ENCODE data around the gene MEGF9. TPM values are rescaled to one million over a fixed set of nuclear protein-coding genes. Genes with fewer than 3 reads are reported as not detected.

The MEGF9 gene
- polyA plus RNA-seq, 1 of the 3 experiments (the other 2 are of a cell fraction) = 1.8 TPM

DNA sequence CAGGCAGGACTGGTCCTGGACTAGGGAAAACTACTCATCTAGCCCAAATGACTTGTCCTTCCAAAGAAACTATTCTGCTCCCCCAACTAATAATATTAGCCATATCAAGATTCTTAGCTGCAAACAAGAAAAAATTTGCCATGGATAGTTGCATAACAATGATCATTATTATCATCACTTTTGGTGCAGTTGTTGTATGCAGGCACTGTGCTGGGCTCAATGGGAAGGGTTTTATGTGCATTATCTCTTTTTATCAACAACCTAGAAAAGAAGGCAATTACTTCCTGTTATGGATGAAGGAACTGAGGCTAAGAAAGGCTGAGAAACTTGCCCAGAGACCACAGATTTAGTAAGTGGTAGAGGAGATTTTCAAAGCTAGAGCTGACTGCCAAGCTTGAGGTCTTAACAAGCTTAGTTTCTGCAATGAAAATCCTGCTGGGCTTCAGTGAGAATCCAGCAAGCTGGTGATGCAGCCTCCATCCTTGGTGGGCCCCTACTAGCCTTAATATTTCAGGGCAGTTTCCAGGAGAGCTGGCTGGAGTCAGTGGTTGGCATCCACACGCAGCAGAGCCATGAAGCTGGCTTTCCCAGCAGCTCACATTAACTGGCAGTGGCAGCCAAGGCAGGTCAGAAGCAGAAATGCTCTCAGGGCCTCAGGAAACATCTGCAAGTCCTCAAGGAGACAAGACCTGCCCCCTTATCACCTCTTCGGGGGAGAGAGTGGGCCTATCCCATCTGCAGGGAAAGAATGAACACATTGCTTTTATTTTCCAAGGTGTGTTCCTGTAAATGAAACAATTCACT, 20.5 kb upstream of the MEGF9 start:
- CTCF ChIA-PET = interaction anchor here (2.6 kb wide), 1 partner anchor 115 kb away, joined by 9 read pairs; no protein-coding TSS in a partner anchor

GRCh38 chr9:120733190-120733589, 18.9 kb upstream of the MEGF9 start:
- Histone ChIP-seq H3K4me3 (ENCODE audit: low read depth in 2 of 2, low read length in 1 of 2) (no peak overlapping the region), H3K27ac (ENCODE audit: low read depth in 2 of 2, low read length in 1 of 2) (no peak overlapping the region), H3K4me2 (no peak overlapping the region), H4K20me1 (ENCODE audit: insufficient read depth) (no peaks in the 10 kb centered on the region), H3K36me3 (replicated peaks in 1 of 2; ENCODE audit: control insufficient read depth in 1 of 2, insufficient read depth in 2 of 2, low read length in 1 of 2) (no peaks in the 10 kb centered on the region), H3F3A (replicated peaks; ENCODE audit: insufficient read depth) (no peaks in the 10 kb centered on the region), H3K4me1 (ENCODE audit: control insufficient read depth in 1 of 2, insufficient read depth in 2 of 2, low read depth in 1 of 2, low read length in 1 of 2) (peaks cover 0 to 14% of the 10 kb centered on the region in 2 experiments; a peak in 1 of 4 replicates), H3K27me3 (ENCODE audit: insufficient read depth) (no peaks in the 10 kb centered on the region), H3K9ac (no peak overlapping the region), H3K9me2 (no peaks in the 10 kb centered on the region), H3K79me2 (ENCODE audit: insufficient read depth) (no peaks in the 10 kb centered on the region), H2AFZ (ENCODE audit: low read depth) (no peak overlapping the region), H3K9me3 (no peaks in the 10 kb centered on the region)
- WGBS (ENCODE audit: low lambda C conversion rate) = 77% methylated on average over 5 of the region's 5 CpGs
- CTCF ChIA-PET = no interaction called here
- no peak for DNase-seq
- TF ChIP-seq RCOR1 (IDR thresholded peaks at IDR 0.05; ENCODE audit: low read length) = no peak
- no peak for TF ChIP-seq TCF12 (IDR thresholded peaks at IDR 0.05)
- no peak for TF ChIP-seq USF2 (IDR thresholded peaks at IDR 0.05; ENCODE audit: borderline replicate concordance, low read depth, low read length)
- no peak for TF ChIP-seq TAF1 (IDR thresholded peaks at IDR 0.05; ENCODE audit: borderline replicate concordance, low read depth, low read length)
- TF ChIP-seq SIN3A (IDR thresholded peaks at IDR 0.05; ENCODE audit: borderline replicate concordance, low read depth, low read length) = no peak
- TF ChIP-seq TEAD4 (IDR thresholded peaks at IDR 0.05; ENCODE audit: borderline replicate concordance, insufficient read depth) = no peak
- no peak for TF ChIP-seq POLR2AphosphoS5 (IDR thresholded peaks at IDR 0.05; ENCODE audit: low read depth, low read length)
- POLR2A ChIA-PET = no interaction called here

More for the DNA sequence above, 20.5 kb upstream of the MEGF9 start:
- Histone ChIP-seq H3F3A (replicated peaks; ENCODE audit: insufficient read depth) (no peaks in the 10 kb centered on the region), H3K27me3 (ENCODE audit: insufficient read depth) (no peaks in the 10 kb centered on the region), H2AFZ (ENCODE audit: low read depth) (no peak overlapping the region), H3K79me2 (ENCODE audit: insufficient read depth) (no peaks in the 10 kb centered on the region), H3K27ac (ENCODE audit: low read depth in 2 of 2, low read length in 1 of 2) (peak overlapping the region in 1 of 2 experiments; percentile 12; a peak in 2 of 4 replicates), H3K4me2 (no peak overlapping the region), H3K9ac (no peak overlapping the region), H3K4me1 (ENCODE audit: control insufficient read depth in 1 of 2, insufficient read depth in 2 of 2, low read depth in 1 of 2, low read length in 1 of 2) (peaks cover 0 to 14% of the 10 kb centered on the region in 2 experiments; a peak in 1 of 4 replicates), H4K20me1 (ENCODE audit: insufficient read depth) (no peaks in the 10 kb centered on the region), H3K9me3 (no peaks in the 10 kb centered on the region), H3K4me3 (ENCODE audit: low read depth in 2 of 2, low read length in 1 of 2) (no peak overlapping the region), H3K36me3 (replicated peaks in 1 of 2; ENCODE audit: control insufficient read depth in 1 of 2, insufficient read depth in 2 of 2, low read length in 1 of 2) (no peaks in the 10 kb centered on the region), H3K9me2 (no peaks in the 10 kb centered on the region)
- TF ChIP-seq TCF12 (IDR thresholded peaks at IDR 0.05) = peak; percentile 14; the same call in 1 of the 2 replicates
- no peak for TF ChIP-seq JUND (IDR thresholded peaks at IDR 0.05)
- 37% methylated on average over 2 of the region's 2 CpGs for WGBS (ENCODE audit: low lambda C conversion rate)
- DNase-seq = no peak
- POLR2A ChIA-PET = no interaction called here

Measured in SK-N-SH (cell line).